Esophagus muscularis mucosa (tissue), 4 donors: ENCODE results near the gene PAQR7. TPM values are rescaled to one million over a fixed set of nuclear protein-coding genes. Genes with fewer than 3 reads are reported as not detected.

Experiments
- DNase-seq: peaks from one replicate; pipeline ENCODE4 v3.0.0-alpha.2; 2017; ENCODE audit errors: extremely low spot score
- H3K27ac ChIP-seq, 4 donors: fragments of 200-600 bp; sonication (generic); replicated peaks in 1 of 4; 1 replicate in 3 of 4; 2 replicates in 1 of 4; pipeline ENCODE4 v1.5.1; 2016 to 2019; ENCODE audit warnings: mild to moderate bottlenecking in 1 of 4
- H3K27me3 ChIP-seq, 4 donors: fragments of 200-600 bp; sonication (generic); one replicate each; pipeline versions ENCODE4 v1.5.1 to v1.6.0; 2016 to 2019
- H3K36me3 ChIP-seq, 4 donors: fragments of 200-600 bp; sonication (generic); one replicate each; pipeline ENCODE4 v1.5.1; 2016 to 2019
- H3K4me1 ChIP-seq, 4 donors: fragments of 200-600 bp; sonication (generic); one replicate each; pipeline ENCODE4 v1.5.1; 2016 to 2019
- H3K4me3 ChIP-seq, 4 donors: fragments of 200-600 bp; sonication (generic); 1 replicate in 2 of 4; 2 replicates in 2 of 4; pipeline ENCODE4 v1.5.1; 2016 to 2019; ENCODE audit warnings: mild to moderate bottlenecking in 4 of 4, moderate library complexity in 1 of 4
- H3K9me3 ChIP-seq, 4 donors: fragments of 200-600 bp; sonication (generic); 1 replicate in 3 of 4; 2 replicates in 1 of 4; pipeline ENCODE4 v1.5.1; 2016 to 2019
- CTCF ChIP-seq, 3 experiments: fragments of 200-600 bp in 2 of 3; fragments of 450-650 bp in 1 of 3; sonication (generic) in 2 of 3; IDR thresholded peaks; one replicate each; pipeline ENCODE4 v1.5.1; 2017 to 2019; ENCODE audit warnings: antibody characterized with exemption in 3 of 3, mild to moderate bottlenecking in 2 of 3, moderate library complexity in 1 of 3
- EP300 ChIP-seq: sonication (generic); formaldehyde crosslinking; IDR thresholded peaks from one replicate; pipeline ENCODE4 v1.6.1; 2017; ENCODE audit warnings: antibody characterized with exemption
- POLR2A ChIP-seq: fragments of 450-650 bp; IDR thresholded peaks from one replicate; pipeline ENCODE4 v1.6.1; 2017; ENCODE audit warnings: antibody characterized with exemption, moderate library complexity, mild to moderate bottlenecking, low read depth
- POLR2AphosphoS5 ChIP-seq, 2 donors: sonication (generic); formaldehyde crosslinking; IDR thresholded peaks; one replicate each; pipeline ENCODE4 v1.6.1; 2017; ENCODE audit warnings: antibody characterized with exemption in 2 of 2
- WGBS: methylation state at CpG from one replicate; pipeline ENCODE4 v1.1.5; 2018; 5-methylcytosine and 5-hydroxymethylcytosine counted together
- intact Hi-C: fragments of 100-400 bp; cut with DNase I; formaldehyde crosslinking; loops from one replicate; pipeline ENCODE4 v1.15.1; 2023
- total RNA-seq, 4 donors: library from RNA; depleted of rRNA; stranded (reverse); fragments of >200 nt; gene quantifications; one replicate each; pipeline versions ENCODE4 v1.1.0 to v1.2.1, GENCODE V29; 2016

PAQR7 gene
- total RNA-seq, 4 donors from 2014 or later: 4.6 to 9.3 (median 8.0) TPM

- no peak for TF ChIP-seq EP300
- TF ChIP-seq CTCF (IDR thresholded peaks at IDR 0.05): no peak
- TF ChIP-seq POLR2A: no peak
- no peak for TF ChIP-seq POLR2AphosphoS5 (IDR thresholded peaks at IDR 0.05)
- no peaks in the 10 kb centered on the region for H3K9me3 ChIP-seq
- intact Hi-C loops: no loop called here
- H3K4me1 ChIP-seq: peaks cover 9 to 18% (median 16%) of the 10 kb centered on the region in 4 donors
- no peak overlapping the region for H3K4me3 ChIP-seq
- no peak for DNase-seq
- peaks cover 0 to 3% (median 0%) of the 10 kb centered on the region in 4 donors for H3K27me3 ChIP-seq
- H3K27ac ChIP-seq: no peak overlapping the region
- H3K36me3 ChIP-seq: no peaks in the 10 kb centered on the region
- 93% methylated on average over 11 of the region's 11 CpGs for WGBS
Observed at GRCh38 chr1:25918615-25919014, 43.1 kb upstream of the PAQR7 start.

- no peak overlapping the region for H3K4me3 ChIP-seq
- TF ChIP-seq POLR2AphosphoS5 (IDR thresholded peaks at IDR 0.05) (no peak), POLR2A (no peak), EP300 (no peak), CTCF (IDR thresholded peaks at IDR 0.05) (no peak)
- intact Hi-C loops: no loop called here
- no peak for DNase-seq
- H3K27me3 ChIP-seq: peaks cover 0 to under 1% (median 0%) of the 10 kb centered on the region in 4 donors
- 46% methylated on average over 5 of the region's 5 CpGs for WGBS
- H3K36me3 ChIP-seq: no peaks in the 10 kb centered on the region
- no peaks in the 10 kb centered on the region for H3K9me3 ChIP-seq
- no peak overlapping the region for H3K27ac ChIP-seq
- peaks cover 4 to 12% (median 10%) of the 10 kb centered on the region in 4 donors for H3K4me1 ChIP-seq
Observed at GRCh38 chr1:25917996-25918395, 42.5 kb upstream of the PAQR7 start.

- H3K9me3 ChIP-seq: no peaks in the 10 kb centered on the region
- no peak overlapping the region for H3K4me3 ChIP-seq
- TF ChIP-seq POLR2A (no peak), EP300 (no peak), CTCF (IDR thresholded peaks at IDR 0.05) (no peak), POLR2AphosphoS5 (IDR thresholded peaks at IDR 0.05) (no peak)
- H3K27me3 ChIP-seq: no peaks in the 10 kb centered on the region
- DNase-seq: no peak
- no peak overlapping the region for H3K27ac ChIP-seq
- WGBS: 100% methylated on average over 2 of the region's 2 CpGs
- intact Hi-C loops: no loop called here
- no peaks in the 10 kb centered on the region for H3K36me3 ChIP-seq
- no peaks in the 10 kb centered on the region for H3K4me1 ChIP-seq
Observed at GRCh38 chr1:25916460-25916859, 41.0 kb upstream of the PAQR7 start.

- intact Hi-C loops: no loop called here
- Histone ChIP-seq H3K27ac (no peak overlapping the region), H3K27me3 (no peaks in the 10 kb centered on the region), H3K4me3 (no peak overlapping the region), H3K9me3 (no peaks in the 10 kb centered on the region), H3K36me3 (no peaks in the 10 kb centered on the region), H3K4me1 (no peaks in the 10 kb centered on the region)
- WGBS: 91% methylated on average over 3 of the region's 3 CpGs
- no peak for DNase-seq
- TF ChIP-seq EP300 (no peak), POLR2AphosphoS5 (IDR thresholded peaks at IDR 0.05) (no peak), POLR2A (no peak)
Observed at GRCh38 chr1:25914074-25914995, 38.8 kb upstream of the PAQR7 start.

GRCh38 chr1:25913206-25913605, 37.7 kb upstream of the PAQR7 start:
- intact Hi-C loops: no loop called here
- TF ChIP-seq EP300 (no peak), POLR2A (no peak), POLR2AphosphoS5 (IDR thresholded peaks at IDR 0.05) (no peak), CTCF (IDR thresholded peaks at IDR 0.05) (no peak)
- H3K36me3 ChIP-seq: no peaks in the 10 kb centered on the region

More at GRCh38 chr1:25913206-25913605, 37.7 kb upstream of the PAQR7 start:
- H3K27me3 ChIP-seq: no peaks in the 10 kb centered on the region
- no peaks in the 10 kb centered on the region for H3K4me1 ChIP-seq
- H3K4me3 ChIP-seq: no peak overlapping the region
- H3K9me3 ChIP-seq: no peaks in the 10 kb centered on the region
- H3K27ac ChIP-seq: no peak overlapping the region
- no peak for DNase-seq
